GM18951 (cell line): Measurements from ENCODE around the gene SULT1C2.

ENCODE experiments used
- POLR2A ChIP-seq: IDR thresholded peaks from 4 replicates; pipeline ENCODE4 v1.6.1; 2011; ENCODE audit warnings: mild to moderate bottlenecking; ENCODE audit not compliant: insufficient read length, insufficient read depth; ENCODE audit errors: extremely low read depth
- in situ Hi-C: fragments of 300-500 bp; cut with MboI; formaldehyde crosslinking; loops from one replicate; pipeline ENCODE4 v1.12.0; 2022; ENCODE audit warnings: low sequenced_read_pairs, mixed read lengths, inconsistent platforms; ENCODE audit not compliant: unreplicated experiment

SULT1C2 gene

DNA sequence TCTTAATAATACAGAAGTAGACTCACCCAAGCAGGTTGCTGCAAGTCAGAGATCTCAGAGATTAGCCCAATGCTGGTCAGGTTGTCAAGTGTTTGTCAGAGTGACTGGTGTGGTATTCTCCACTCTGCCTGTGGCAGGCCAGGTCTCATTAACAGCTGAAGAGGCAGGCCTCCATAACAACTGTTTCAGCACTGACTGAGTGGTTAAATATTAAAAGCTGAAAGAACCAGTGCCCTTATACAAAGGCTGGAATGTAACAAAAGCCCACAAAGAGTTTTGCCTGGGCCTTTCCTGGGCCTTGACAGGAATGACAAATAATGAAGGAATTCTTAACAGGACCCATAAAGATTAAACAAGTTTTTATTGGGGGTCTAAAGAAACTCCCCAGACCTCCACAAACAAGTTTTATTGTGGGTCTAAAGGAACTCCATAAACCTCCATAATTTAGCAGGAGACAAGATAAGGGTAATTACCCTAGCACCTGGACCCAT is 26.8 kb downstream of the SULT1C2 start:
- in situ Hi-C loops, result no loop called here
- no peak for TF ChIP-seq POLR2A

DNA sequence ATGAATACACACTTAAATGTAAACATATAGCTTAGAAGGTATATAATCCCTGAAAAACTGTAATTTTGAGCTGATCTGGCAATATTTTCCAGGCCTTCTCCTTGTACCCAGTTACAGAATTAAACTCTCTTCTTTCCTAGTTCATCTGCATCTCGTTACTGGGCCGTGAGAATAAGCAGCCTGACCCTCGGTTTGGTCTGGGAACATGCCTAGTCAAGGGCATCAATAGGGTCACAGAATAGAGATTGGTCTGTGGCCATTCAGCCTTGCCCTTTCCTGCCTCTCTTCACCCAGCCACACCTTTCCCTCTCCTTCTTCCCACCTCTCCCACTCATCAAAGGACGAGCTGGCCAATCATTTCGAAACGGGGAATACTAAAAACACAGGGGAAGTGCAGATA is 27.3 kb downstream of the SULT1C2 start:
- in situ Hi-C loops, result no loop called here
- TF ChIP-seq POLR2A, result no peak

DNA sequence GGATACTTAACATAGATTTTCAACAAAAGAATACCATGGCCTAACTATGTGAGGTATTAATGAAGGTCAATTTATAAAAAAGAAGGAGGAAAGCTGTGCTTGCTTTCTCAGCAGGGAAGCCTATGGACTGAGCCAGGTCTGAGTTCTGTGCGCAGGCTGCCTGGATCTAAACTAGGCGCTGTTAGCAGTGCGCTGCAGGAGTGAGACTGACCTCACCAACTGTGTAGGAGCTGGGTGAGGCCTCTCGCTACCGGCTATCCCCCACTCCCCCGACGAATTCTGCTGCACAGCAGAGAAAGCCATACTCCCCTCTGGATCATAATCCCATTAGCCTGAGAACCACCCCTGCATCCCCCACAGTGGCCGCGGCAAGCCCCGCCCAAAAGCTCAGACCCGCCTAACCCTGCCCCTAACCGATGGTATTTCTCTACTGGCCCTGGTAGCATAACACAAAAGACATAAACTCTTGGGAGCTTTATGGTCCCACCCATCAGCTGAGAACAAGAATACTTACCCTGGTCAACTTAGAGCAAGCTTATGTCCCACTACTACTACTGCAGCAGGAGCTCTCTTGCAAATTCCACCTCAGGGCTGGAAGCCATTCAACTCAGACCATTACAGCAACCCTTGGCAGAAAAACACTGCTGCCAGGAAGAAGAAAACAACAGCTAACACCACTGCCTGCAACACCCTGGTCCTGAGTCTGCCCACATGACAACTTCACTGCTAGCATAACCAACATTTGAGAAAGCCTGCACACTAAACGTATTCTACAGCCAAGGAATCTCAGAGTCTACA is 28.0 kb downstream of the SULT1C2 start:
- in situ Hi-C loops, result no loop called here
- no peak for TF ChIP-seq POLR2A

DNA sequence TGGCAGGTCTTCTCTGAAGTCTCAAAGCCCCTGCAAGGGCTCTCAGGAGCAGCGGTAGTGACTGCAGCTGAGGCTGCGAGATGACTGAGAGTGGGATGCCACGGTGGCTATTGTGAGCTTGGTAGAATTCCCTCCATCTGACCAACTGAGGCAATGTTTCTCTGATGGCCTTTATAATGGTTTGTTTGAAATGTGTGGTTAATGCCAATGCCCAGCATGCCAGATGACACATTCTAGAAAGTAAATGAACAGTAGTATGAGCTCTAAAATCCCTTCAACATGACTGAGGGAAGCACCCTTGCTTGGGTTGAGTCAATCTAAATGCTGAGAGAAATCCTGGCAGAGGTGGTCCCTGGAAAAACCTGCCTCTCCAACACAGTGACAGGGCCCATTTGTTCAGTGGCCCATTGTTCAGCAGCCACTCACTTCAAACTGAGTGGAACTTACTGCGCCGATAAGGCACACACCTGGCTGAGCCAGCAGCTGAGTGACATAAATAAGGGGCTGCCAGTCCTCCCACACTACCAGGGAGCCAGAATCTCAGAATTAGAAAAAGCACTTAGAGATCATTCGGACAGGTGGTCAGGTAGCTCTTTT is 31.7 kb downstream of the SULT1C2 start:
- in situ Hi-C loops, result no loop called here
- TF ChIP-seq POLR2A, result no peak

DNA sequence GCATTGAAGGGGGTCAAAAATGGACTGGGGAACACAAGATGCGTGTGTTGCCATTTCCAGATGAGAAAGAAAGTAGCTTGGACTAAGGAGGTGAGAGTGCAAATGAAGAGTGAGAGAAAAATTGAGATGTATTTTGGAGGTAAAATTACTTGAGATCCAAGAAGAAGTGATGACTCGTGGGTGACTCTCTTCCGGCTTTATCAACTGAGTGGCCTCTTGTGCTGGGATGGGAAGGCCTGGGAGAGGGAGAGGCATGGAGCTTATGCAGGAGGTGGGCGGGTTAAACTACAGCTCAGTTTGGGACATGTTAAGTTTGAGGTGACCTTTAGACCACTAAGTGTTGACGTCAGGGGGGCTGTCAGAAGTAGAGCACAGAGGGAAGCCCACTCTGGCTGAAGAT is 34.9 kb downstream of the SULT1C2 start:
- in situ Hi-C loops, result no loop called here
- TF ChIP-seq POLR2A, result no peak

DNA sequence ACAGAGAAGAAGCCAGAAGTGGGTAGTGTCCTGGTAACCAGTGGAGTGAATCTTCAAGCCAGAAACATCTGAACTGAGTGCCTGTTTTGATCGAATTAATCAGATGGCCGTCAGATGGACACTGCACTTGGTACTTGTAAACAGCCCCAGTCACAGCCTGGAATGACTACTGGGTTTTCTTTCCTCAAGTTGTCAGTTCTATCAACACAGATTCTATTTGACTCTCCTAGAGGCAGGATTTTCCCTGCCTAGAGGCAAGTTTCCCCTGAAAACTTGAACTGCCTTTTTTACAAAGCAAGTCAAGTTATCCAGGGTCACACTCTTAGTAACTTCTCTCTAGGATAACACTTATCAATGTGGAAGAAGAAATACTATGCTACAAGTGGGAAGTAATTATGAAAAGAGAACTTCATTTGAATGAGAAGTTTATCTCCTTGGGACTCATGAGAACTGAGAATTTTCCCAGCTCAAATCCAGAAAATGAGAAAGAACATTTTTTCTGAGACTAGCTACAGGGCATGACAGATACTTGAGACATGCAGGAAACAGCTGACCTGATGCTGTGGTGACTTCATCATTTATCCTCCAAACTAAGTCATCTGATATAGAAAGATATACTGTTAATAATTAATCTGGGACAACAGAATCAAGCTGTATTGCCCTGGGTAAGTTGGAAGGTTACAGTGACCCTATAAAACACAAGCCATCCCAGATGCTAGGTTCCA is 36.0 kb downstream of the SULT1C2 start:
- TF ChIP-seq POLR2A, result no peak
- in situ Hi-C loops, result loop anchor here (25.0 kb wide), 1 partner anchor 263 kb away; no protein-coding TSS in a partner anchor

DNA sequence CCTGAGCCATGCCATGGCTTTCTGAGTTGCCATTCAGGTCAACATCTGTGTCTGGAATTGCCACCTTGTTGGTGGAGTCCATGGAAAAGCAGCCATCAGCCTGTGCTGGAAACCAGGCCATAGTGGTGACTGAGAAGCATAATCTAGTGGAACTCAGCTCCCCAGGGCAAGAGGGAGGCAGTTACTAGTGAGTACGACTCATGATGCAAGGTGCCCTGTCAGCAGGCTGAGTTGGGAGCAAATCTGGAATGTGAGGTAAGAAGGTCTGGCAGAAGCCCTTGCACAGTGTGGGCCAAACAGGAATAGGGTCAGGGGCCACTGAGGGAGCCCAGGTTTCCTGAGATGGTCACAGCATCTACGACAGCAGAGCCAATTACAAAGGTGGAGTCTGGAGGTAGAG is 37.1 kb downstream of the SULT1C2 start:
- no peak for TF ChIP-seq POLR2A
- in situ Hi-C loops, result loop anchor here (25.0 kb wide), 1 partner anchor 262 kb away; no protein-coding TSS in a partner anchor

DNA sequence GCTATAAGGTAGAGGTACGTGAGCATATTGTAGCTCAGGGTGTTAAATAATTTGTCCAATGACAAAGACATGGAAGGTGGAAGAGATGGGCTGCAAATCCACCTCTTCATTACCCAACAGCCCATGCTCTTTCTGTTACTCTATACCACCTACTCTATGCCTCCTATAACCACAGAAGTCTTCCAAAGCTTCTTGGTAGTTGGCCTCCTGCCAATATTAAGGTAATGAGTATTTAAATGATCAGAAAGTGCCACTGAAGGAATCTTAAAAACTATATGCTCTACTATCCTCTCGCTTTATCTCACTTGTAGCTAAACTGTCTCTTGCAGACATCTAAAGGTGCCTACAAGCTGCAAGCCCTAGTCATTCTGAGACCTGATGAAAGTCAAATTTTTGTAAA is 41.1 kb downstream of the SULT1C2 start:
- in situ Hi-C loops, result loop anchor here (25.0 kb wide), 1 partner anchor 258 kb away; no protein-coding TSS in a partner anchor

DNA sequence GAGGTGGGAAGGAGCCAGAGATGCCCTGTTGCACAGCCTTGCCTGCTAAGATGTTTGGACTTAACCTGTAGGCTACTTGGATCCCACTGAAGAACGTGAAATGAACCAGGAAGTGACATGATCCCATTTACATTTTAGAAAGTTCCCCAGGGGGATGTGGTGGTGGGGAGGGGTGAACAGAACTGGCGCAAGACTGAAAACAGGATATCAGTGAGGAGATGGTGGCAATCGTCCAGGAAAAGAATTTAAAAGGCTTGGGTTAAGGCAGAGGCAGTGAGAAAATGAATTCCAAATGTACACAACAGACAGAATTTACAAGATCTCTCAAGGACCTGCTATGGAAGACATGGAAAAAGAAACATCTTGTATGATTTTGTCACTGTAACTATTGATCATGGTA is 42.3 kb downstream of the SULT1C2 start:
- in situ Hi-C loops, result loop anchor here (25.0 kb wide), 1 partner anchor 256 kb away; no protein-coding TSS in a partner anchor
- no peak for TF ChIP-seq POLR2A

More for the DNA sequence above, 41.1 kb downstream of the SULT1C2 start:
- TF ChIP-seq POLR2A, result no peak

DNA sequence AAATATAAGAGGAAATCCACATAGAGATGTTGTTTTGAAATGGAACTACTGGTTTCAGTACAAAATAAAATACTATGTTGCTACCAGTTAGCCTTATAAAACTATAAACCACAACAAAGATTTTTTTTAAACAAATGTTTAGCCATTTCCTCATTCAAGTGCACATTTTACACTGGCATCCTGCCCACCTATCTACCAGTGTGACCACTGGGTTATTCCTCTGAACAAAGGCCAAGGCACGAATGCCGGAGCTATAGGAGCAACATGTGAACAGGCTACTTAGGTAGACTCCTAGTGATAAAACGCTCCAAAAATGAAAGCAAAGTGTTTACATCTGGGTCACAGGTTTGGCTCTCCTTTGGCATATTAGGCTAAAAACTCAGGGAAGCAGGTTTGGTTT is 57.3 kb downstream of the SULT1C2 start:
- no peak for TF ChIP-seq POLR2A
- in situ Hi-C loops, result loop anchor here (25.0 kb wide), 1 partner anchor 241 kb away; no protein-coding TSS in a partner anchor

DNA sequence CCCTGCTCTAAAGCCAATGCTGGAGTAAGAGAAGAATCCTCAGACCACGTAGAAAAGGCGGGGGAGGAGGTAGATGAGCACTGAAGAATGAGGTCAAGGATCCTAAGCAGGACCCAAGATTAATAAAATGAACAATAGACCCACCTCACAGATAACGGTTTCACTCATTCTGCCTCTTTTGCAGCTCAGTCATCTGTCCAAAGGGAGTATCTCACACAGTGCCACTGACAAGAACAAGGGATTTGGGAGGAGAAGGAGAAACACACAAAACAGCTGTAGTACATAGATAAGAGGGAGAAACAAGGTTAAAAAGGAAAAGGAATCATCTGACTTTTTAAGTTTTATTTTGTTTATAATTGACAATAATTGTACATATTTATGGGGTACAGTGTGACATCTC is 58.1 kb downstream of the SULT1C2 start:
- in situ Hi-C loops, result loop anchor here (25.0 kb wide), 1 partner anchor 240 kb away; no protein-coding TSS in a partner anchor
- no peak for TF ChIP-seq POLR2A

DNA sequence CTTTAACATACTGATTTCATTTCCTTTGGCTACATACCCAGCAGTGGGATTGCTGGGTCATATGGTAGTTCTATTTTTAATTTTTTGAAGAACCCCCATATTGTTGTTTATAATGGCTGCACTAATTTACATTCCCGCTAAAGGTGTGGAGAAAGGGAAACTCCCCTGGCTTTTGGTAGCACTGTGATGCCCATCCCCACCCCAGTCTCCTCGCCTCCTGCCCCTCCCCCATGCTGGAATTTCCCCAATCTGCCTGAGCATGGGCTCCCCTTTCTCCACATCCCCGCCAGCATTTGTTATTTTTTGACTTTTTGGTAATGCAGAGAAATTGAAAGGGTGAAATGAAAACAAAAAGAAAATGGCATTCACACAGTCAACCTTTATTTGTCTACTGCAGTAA is 59.1 kb downstream of the SULT1C2 start:
- no peak for TF ChIP-seq POLR2A
- in situ Hi-C loops, result loop anchor here (25.0 kb wide), 1 partner anchor 240 kb away; no protein-coding TSS in a partner anchor
